HG03460 (cell line): ENCODE measurements around the gene SF3A1.
A peak's percentile ranks its signal among the peaks of the same experiment; 100 is the strongest.

ENCODE experiments used
- ATAC-seq: cut with Tn5 transposase; IDR thresholded peaks from one replicate; pipeline ENCODE4 v1.9.1; 2021; ENCODE audit not compliant: unreplicated experiment

Gene SF3A1

GRCh38 chr22:30305906-30306626 is 50.6 kb downstream of the SF3A1 start:
- no peak for ATAC-seq

GRCh38 chr22:30305519-30305905 is 51.2 kb downstream of the SF3A1 start:
- ATAC-seq = no peak

- no peak for ATAC-seq
Measured at GRCh38 chr22:30304495-30305244, 52.0 kb downstream of the SF3A1 start.

DNA sequence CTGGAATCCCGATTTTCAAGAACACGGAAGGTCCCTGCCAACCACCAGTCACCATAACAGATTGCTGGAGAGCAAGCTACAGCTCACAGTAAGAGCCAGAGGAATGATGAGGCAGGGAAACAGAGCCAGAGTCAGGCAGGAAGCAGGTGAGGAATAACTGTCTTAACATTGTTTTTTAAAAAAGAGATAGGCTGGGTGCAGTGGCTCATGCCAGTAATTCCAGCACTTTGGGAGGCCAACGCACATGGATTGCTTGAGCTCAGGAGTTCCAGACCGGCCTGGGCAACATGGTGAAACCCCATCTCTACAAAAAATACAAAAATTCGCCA is 53.9 kb downstream of the SF3A1 start:
- ATAC-seq = no peak

GRCh38 chr22:30301995-30302809 is 54.5 kb downstream of the SF3A1 start:
- ATAC-seq = no peak

- ATAC-seq = no peak
Measured at GRCh38 chr22:30299322-30299721, 57.4 kb downstream of the SF3A1 start.

GRCh38 chr22:30297991-30298701 is 58.5 kb downstream of the SF3A1 start:
- ATAC-seq = no peak

GRCh38 chr22:30297276-30297990 is 59.3 kb downstream of the SF3A1 start:
- no peak for ATAC-seq

- ATAC-seq = no peak
Measured at GRCh38 chr22:30296833-30297232, 59.9 kb downstream of the SF3A1 start.

DNA sequence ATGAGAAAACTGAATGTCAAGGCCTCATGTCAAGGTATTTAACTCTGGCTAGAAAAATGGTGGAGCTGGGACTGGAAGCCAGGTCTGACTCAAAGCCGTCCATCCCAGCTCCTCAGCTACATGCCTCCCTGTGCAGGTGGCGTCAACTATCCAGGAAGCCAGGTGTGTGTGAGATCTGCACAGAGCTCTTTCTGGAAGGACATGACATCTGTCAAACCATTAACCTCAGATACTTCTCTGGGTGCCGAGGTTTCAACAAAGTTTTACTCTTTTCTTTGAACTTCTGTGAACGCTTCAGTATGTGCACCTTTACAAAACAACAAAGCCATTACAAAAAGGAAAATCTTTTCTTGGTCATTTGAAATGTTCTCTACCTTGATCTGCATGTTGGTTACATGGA is 60.4 kb downstream of the SF3A1 start:
- no peak for ATAC-seq

GRCh38 chr22:30295576-30295975 is 61.1 kb downstream of the SF3A1 start:
- ATAC-seq = no peak

GRCh38 chr22:30294830-30295229 is 61.9 kb downstream of the SF3A1 start:
- ATAC-seq = no peak

DNA sequence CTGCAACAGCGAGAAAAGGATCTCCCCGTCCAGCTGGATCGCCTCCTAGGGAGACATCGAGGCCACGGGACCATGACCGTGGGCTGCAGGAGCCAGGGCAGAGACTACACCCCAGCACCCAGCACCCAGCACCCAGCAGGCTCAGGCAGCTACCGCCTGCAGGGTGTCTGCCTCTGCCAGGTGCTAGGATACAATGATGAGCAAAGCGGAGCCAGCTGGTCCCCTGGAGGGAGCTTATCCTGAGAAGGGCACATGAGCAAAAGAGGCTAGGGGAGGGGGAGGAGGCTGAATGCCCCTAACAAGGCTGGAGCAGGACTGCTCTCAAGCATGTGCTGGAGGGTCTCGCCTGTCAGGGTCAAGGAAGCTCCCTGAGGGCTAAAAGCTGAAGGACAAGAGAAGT is 62.6 kb downstream of the SF3A1 start:
- ATAC-seq = no peak

- no peak for ATAC-seq
Measured at GRCh38 chr22:30293026-30293425, 63.7 kb downstream of the SF3A1 start.

DNA sequence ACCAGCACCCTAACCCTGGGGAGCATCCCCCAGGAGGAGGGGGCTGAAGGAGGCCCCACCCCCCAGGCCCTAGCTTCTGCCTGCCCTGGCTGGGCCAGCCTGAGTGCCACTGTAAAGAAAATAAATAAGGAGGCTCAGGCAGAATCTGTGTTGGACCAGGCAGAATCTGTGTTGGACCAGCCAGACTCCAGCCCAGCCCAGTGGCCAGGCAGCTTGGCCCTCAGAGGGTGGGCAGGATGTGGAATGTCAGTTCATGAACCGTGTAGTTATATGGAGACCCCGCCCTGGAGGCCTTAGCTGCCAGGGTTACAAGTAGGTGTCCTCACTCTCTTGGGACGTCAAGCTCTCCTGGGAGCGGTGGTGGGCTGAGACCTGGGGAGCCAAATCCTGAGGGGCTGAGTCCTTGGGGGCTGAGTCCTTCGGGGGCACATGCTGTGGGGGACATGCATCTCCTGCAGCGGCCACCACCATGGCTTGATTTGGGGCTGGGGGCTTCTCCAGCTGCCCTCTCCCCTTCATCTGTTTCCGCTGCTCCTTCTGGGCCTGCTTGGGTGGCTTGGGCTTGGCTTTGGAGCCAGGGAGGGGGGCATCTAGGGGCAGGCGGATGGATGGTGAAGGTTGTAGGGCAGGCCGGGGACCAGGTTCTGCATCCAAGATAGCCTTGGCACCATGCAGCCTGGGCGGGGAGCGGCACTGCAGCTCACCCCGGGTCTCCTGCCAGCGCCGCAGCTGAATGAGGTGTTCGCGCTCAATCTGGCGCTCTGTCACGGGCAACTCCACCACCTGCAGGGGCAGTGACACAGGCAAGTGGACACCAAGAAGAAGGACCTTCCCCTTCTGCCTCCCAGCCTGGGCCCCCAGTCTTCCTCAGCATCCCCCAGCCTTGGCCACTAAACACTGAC is 64.4 kb downstream of the SF3A1 start:
- ATAC-seq = no peak

DNA sequence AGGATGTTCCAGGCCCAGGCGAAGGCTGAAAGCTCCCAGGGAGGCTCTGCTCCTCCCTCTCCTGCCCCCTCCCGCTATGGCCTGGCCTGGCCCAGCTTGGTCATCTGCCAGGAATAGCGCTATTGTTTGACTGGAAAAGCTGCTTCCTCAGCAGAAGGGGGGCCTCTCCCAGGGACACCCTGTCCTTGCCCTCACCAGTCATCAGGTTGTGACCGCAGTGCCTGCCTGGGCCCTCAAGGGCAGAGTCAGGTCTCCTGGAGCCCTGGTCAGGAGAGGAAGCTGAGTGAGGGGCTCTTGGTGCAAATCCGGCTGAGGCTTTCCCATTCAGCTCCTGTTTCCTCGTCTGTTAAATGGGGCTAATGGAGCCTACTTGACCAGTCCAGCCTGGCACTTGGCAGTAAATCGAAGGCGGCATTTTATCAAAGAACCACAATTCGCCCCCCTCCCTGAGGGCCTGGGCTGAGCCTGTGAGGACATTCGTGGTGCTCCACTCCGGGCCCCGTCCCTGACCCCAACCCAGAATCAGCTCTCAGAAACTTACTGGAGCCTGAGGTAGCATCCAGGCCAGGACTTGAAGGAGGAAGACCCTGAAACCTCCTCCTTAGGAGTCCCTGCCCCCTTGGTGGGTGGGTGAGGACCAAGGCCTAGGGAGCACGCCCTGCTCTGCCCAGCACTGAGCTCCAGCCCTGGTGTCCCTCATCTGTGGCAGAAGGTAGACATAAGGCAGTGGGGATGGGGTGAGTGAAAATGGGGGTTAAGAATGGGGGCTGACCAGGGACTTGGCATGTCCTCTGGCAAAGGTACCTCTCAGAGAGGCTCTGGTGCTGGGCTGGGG is 65.4 kb downstream of the SF3A1 start:
- no peak for ATAC-seq

DNA sequence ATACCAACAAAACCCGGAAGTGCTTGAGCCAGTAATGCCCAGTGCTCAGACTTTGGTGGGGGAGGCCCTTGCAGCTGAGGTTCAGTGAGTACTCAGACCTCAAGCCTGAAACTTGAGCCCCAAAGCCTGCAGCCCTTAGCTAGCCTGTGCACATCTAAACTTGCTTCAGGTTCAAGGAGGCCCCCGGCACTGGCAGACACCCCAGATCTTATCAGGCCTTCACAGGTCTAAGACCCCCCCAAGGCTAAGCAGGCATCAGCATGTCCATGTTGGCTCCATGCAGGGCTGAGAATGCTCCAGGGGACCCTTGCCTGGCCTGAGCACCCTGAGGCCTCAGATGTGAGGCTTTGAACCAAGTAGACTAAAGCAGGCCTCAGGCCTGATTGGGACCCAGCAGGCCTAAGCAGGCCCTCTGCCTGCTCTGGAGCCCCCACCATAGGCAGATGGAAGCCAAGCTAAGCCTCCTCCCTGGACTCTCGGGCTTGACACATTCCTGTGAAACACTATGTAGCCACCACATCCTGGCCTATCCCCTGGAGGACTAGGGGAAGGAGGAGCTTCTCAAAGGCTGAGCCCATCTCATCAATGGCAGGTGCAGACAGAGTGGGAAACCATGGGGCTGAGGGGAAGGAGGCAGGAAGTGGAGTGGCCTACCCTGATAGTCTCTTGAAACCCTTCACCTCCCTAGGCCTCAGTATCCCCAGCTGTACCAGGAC is 66.2 kb downstream of the SF3A1 start:
- no peak for ATAC-seq

GRCh38 chr22:30289980-30290313 is 66.7 kb downstream of the SF3A1 start:
- peak; percentile 15 for ATAC-seq
